Glutamatergic neuron (in vitro differentiated cells): ENCODE results near the gene TMEM132C. TPM values are rescaled to one million over a fixed set of nuclear protein-coding genes. Genes with fewer than 3 reads are reported as not detected.
A peak's percentile ranks its signal among the peaks of the same experiment; 100 is the strongest.

Experiments used
- DNase-seq: peaks from one replicate; pipeline ENCODE4 v3.0.0; 2022
- H3K27ac Mint-ChIP-seq: one replicate; pipeline ENCODE4 v1.8.0; 2020; ENCODE audit warnings: mild to moderate bottlenecking, mixed read lengths, inconsistent platforms; ENCODE audit not compliant: unreplicated experiment
- H3K27me3 Mint-ChIP-seq: one replicate; pipeline ENCODE4 v1.8.0; 2020; ENCODE audit warnings: mild to moderate bottlenecking, moderate library complexity, mixed read lengths, inconsistent platforms; ENCODE audit not compliant: unreplicated experiment
- H3K36me3 Mint-ChIP-seq: one replicate; pipeline ENCODE4 v1.8.0; 2020; ENCODE audit warnings: mild to moderate bottlenecking, mixed read lengths, inconsistent platforms; ENCODE audit not compliant: unreplicated experiment
- H3K4me1 Mint-ChIP-seq: one replicate; pipeline ENCODE4 v1.8.0; 2020; ENCODE audit warnings: mild to moderate bottlenecking, low read depth, mixed read lengths, inconsistent platforms; ENCODE audit not compliant: unreplicated experiment
- H3K4me3 Mint-ChIP-seq: one replicate; pipeline ENCODE4 v1.8.0; 2020; ENCODE audit warnings: mild to moderate bottlenecking, mixed read lengths, inconsistent platforms; ENCODE audit not compliant: unreplicated experiment
- H3K9me3 Mint-ChIP-seq: one replicate; pipeline ENCODE4 v1.8.0; 2020; ENCODE audit warnings: mild to moderate bottlenecking, moderate library complexity, mixed read lengths, inconsistent platforms; ENCODE audit not compliant: unreplicated experiment
- long read RNA-seq: library from polyadenylated mRNA; unstranded; transcript quantifications from one replicate; pipeline ENCODE4 v2.0.0, GENCODE V29; 2020; ENCODE audit not compliant: unreplicated experiment
- total RNA-seq: library from RNA; stranded (reverse); fragmentation: NEBNext Ultra II Directional; extraction: Animal tissue kit (Norgen Biotek cat#: 25700); gene quantifications from one replicate; pipeline ENCODE4 v1.2.1, GENCODE V29; 2021; ENCODE audit not compliant: unreplicated experiment
- TF ChIP-seq, protein P1 (sequence below): fragments of 200-600 bp; sonication (generic); IDR thresholded peaks from one replicate; pipeline ENCODE4 v1.5.0; 2021; ENCODE audit not compliant: partially characterized antibody, unreplicated experiment

Gene TMEM132C
- 8.0 TPM for total RNA-seq
- long read RNA-seq = 0 reads

DNA sequence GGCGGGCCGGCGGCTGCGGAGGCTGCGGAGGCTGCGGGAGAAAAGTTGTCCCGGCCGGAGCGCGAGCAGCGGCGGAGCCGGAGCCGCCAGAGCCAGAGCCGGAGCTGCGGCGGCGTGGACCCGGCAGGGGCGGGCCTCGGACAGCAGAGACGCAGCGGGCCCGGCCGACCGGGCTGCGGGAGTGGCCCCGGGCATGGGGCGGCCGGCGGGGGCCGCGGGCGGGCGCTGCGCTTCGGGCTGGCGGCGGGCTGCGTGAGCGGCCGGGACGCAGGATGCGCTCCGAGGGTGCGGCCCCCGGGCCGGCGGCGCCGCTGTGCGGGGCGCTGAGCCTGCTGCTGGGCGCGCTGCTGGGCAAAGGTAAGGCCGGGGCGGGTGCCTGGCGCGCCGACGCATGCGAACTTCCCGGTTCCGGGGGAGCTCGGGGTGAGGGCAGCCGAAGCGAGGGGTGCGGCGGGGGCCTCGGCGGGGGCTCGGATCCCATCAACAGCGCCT, at the start of gene TMEM132C:
Gene TMEM132C, plus strand, starts transcription at position 40 of the 492 bp plus-strand sequence. Its CDS starts 233 bp downstream, at position 273.
- Mint-ChIP-seq H3K27ac (no peak within 1 kb of the TSS), H3K36me3 (peaks cover 18% of the 10 kb centered on the region), H3K27me3 (peaks cover 7% of the 10 kb centered on the region), H3K9me3 (peaks cover 18% of the 10 kb centered on the region), H3K4me3 (peak within 1 kb of the TSS; percentile 83), H3K4me1 (peaks cover 3% of the 10 kb centered on the region)
- DNase-seq = peak; percentile 44
- TF ChIP-seq, protein P1, sequence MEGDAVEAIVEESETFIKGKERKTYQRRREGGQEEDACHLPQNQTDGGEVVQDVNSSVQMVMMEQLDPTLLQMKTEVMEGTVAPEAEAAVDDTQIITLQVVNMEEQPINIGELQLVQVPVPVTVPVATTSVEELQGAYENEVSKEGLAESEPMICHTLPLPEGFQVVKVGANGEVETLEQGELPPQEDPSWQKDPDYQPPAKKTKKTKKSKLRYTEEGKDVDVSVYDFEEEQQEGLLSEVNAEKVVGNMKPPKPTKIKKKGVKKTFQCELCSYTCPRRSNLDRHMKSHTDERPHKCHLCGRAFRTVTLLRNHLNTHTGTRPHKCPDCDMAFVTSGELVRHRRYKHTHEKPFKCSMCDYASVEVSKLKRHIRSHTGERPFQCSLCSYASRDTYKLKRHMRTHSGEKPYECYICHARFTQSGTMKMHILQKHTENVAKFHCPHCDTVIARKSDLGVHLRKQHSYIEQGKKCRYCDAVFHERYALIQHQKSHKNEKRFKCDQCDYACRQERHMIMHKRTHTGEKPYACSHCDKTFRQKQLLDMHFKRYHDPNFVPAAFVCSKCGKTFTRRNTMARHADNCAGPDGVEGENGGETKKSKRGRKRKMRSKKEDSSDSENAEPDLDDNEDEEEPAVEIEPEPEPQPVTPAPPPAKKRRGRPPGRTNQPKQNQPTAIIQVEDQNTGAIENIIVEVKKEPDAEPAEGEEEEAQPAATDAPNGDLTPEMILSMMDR = no peak

DNA sequence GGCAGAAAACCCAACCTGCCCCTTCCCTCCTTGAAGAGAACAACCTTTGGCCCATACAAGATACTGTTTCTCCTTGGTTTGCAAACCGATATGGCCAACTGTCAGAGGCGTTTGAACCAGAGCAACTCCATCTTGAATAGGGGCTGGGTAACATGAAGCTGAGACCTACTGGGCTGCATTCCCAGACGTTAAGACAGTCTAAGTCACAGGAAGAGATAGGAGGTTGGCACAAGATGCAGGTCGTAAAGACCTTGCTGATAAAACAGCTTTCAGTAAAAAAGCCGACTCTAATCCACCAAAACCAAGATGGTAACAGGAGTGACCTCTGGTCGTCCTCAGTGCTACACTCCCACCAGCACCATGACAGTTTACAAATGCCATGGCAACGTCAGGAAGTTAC, 42.7 kb upstream of the TMEM132C start:
- TF ChIP-seq, protein P1 = no peak
- Mint-ChIP-seq H3K4me3 (no peak overlapping the region), H3K36me3 (no peaks in the 10 kb centered on the region), H3K4me1 (no peaks in the 10 kb centered on the region), H3K9me3 (peaks cover 10% of the 10 kb centered on the region), H3K27ac (no peak overlapping the region), H3K27me3 (peaks cover 3% of the 10 kb centered on the region)
- DNase-seq = no peak

DNA sequence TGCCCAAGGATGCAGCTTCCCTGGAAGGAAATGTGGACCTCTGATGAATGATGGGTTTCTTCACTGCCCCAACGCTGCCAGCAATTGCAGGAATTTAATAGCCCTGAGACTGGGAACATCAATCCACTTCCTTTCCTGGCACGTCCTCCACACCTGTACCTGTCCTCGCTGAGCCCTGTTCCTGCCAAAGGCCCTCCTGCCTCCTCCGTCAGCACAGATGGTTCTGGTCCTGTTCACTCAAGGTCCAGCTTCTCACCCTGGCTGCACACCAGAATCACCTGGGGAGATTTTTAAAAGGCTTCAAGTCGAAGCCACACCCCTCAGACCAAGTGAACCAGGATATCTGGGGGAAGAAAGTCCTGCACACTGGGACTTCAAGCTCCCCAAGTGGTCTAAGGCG, 38.4 kb upstream of the TMEM132C start:
- H3K4me1 Mint-ChIP-seq = no peaks in the 10 kb centered on the region
- no peaks in the 10 kb centered on the region for H3K36me3 Mint-ChIP-seq
- peaks cover 8% of the 10 kb centered on the region for H3K9me3 Mint-ChIP-seq
- DNase-seq = no peak
- peaks cover 8% of the 10 kb centered on the region for H3K27me3 Mint-ChIP-seq
- H3K27ac Mint-ChIP-seq = no peak overlapping the region
- TF ChIP-seq, protein P1 = no peak
- H3K4me3 Mint-ChIP-seq = no peak overlapping the region

DNA sequence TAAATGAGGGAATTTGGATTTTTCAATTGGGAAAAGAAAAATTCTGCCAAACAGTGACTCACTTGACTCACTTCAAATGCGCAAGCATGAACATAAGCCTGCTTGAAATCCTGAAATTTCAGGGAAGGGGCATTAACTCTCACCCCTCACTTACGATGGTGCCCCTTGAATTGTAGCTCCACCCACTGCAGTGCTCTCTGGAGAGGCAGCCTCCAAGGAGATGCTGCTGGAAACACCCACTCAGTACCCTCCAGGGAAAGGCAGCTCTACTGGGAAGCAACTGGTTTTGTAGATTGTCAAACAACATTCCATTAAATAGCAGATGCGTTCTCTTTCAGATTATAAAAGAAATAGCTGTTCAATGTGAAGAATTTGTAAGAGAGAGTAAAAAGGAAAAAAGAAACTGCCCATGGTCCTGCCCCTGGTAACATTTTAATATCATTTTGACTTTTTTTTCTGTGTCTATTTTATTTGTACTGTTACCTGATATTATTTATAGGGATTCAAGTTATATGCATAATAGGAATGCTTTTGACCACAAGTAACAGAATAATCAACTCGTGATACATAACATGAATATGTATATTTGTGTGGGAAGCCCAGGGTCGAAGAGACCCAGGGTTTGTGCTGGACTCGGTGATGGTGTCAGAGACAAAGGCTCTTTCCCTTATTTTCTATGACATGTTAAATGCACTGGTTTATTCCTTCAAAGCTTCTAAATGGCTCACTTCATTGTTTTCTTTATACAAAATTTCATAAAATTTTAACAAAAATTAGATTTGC, 31.1 kb upstream of the TMEM132C start:
- Mint-ChIP-seq H3K4me3 (no peak overlapping the region), H3K9me3 (peaks cover 9% of the 10 kb centered on the region), H3K4me1 (no peaks in the 10 kb centered on the region), H3K27me3 (peaks cover 16% of the 10 kb centered on the region), H3K27ac (no peak overlapping the region), H3K36me3 (peaks cover 7% of the 10 kb centered on the region)
- no peak for DNase-seq
- TF ChIP-seq, protein P1 = no peak

DNA sequence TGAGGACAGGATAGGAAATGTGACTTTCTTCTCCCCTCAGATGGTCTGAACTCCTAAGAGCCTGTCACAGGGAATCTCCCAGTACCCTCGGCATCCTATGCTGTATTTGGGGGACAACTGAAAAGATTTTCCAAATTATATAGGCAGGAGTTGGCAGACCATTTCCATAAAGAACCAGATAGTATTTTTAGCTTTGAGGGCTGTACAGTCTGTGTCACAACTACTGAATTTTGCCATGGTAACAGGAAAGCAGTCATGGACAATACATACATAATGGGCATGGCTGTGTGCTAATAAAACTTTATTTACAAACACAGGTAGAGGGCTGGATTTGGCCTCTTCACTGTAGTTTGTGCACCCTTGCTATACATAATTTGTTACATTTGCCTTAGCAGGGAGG, 30.4 kb upstream of the TMEM132C start:
- Mint-ChIP-seq H3K4me1 (no peaks in the 10 kb centered on the region), H3K27ac (no peak overlapping the region), H3K9me3 (peaks cover 9% of the 10 kb centered on the region), H3K27me3 (peaks cover 11% of the 10 kb centered on the region), H3K36me3 (peaks cover 7% of the 10 kb centered on the region), H3K4me3 (no peak overlapping the region)
- TF ChIP-seq, protein P1 = no peak
- no peak for DNase-seq
